H9 (cell line): ENCODE results near the gene FAM83F. TPM values are rescaled to one million over a fixed set of nuclear protein-coding genes. Genes with fewer than 3 reads are reported as not detected.

Experiments
- DNase-seq: peaks from one replicate; pipeline ENCODE4 v3.0.0-alpha.2; 2017
- H2AFZ ChIP-seq: one replicate; pipeline ENCODE4 v1.6.1; 2013; ENCODE audit warnings: mild to moderate bottlenecking, low read length, control low read depth, moderate library complexity
- H2AK5ac ChIP-seq: 2 replicates; pipeline ENCODE4 v1.6.1; 2013; ENCODE audit warnings: low read length, control low read depth, mixed read lengths; ENCODE audit not compliant: insufficient read length
- H2BK120ac ChIP-seq: one replicate; pipeline ENCODE4 v1.6.1; 2013; ENCODE audit warnings: low read depth, mild to moderate bottlenecking, low read length, control low read depth, inconsistent platforms; ENCODE audit not compliant: poor library complexity, severe bottlenecking
- H2BK12ac ChIP-seq: 2 replicates; pipeline ENCODE4 v1.6.1; 2013; ENCODE audit warnings: low read length, control low read depth, mixed read lengths, low read depth; ENCODE audit not compliant: insufficient read length
- H2BK15ac ChIP-seq: 2 replicates; pipeline ENCODE4 v1.6.1; 2013; ENCODE audit warnings: low read depth, low read length, control low read depth
- H2BK20ac ChIP-seq: one replicate; pipeline ENCODE4 v1.6.1; 2013; ENCODE audit warnings: low read depth, mild to moderate bottlenecking, low read length, control low read depth, inconsistent platforms; ENCODE audit not compliant: poor library complexity, severe bottlenecking
- H2BK5ac ChIP-seq: 2 replicates; pipeline ENCODE4 v1.6.1; 2013; ENCODE audit warnings: low read length, control low read depth, mixed read lengths; ENCODE audit not compliant: insufficient read length
- H3K14ac ChIP-seq: 2 replicates; pipeline ENCODE4 v1.6.1; 2013; ENCODE audit warnings: low read length, control low read depth; ENCODE audit not compliant: insufficient read depth
- H3K18ac ChIP-seq: 2 replicates; pipeline ENCODE4 v1.6.1; 2013; ENCODE audit warnings: low read depth, mild to moderate bottlenecking, mixed read lengths, low read length, control low read depth; ENCODE audit not compliant: insufficient read length
- H3K23ac ChIP-seq: 2 replicates; pipeline ENCODE4 v1.6.1; 2013; ENCODE audit warnings: low read length, control low read depth, mixed read lengths, low read depth; ENCODE audit not compliant: insufficient read length
- H3K23me2 ChIP-seq: 2 replicates; pipeline ENCODE4 v1.6.1; 2013; ENCODE audit warnings: low read depth, mild to moderate bottlenecking, mixed read lengths, low read length, control low read depth; ENCODE audit not compliant: insufficient read length, poor library complexity, severe bottlenecking
- H3K27ac ChIP-seq: 2 replicates; pipeline ENCODE4 v1.5.1; 2013; ENCODE audit warnings: low read length, control low read depth, mixed read lengths, low read depth; ENCODE audit not compliant: insufficient read length
- H3K27me3 ChIP-seq: 2 replicates; pipeline ENCODE4 v1.6.1; 2013; ENCODE audit warnings: low read length, control low read depth, inconsistent platforms; ENCODE audit not compliant: insufficient read depth
- H3K4ac ChIP-seq: 2 replicates; pipeline ENCODE4 v1.6.1; 2013; ENCODE audit warnings: low read depth, mild to moderate bottlenecking, control low read depth, inconsistent platforms, low read length, moderate library complexity
- H3K4me1 ChIP-seq: 2 replicates; pipeline ENCODE4 v1.6.1; 2013; ENCODE audit warnings: low read length, control low read depth, inconsistent platforms; ENCODE audit not compliant: insufficient read depth
- H3K4me2 ChIP-seq: 2 replicates; pipeline ENCODE4 v1.6.1; 2013; ENCODE audit warnings: low read length, control low read depth, mixed read lengths; ENCODE audit not compliant: insufficient read length, insufficient read depth
- H3K56ac ChIP-seq: 2 replicates; pipeline ENCODE4 v1.6.1; 2013; ENCODE audit warnings: low read depth, mild to moderate bottlenecking, mixed read lengths, low read length, control low read depth; ENCODE audit not compliant: insufficient read length
- H3K79me1 ChIP-seq: 2 replicates; pipeline ENCODE4 v1.6.1; 2013; ENCODE audit warnings: low read depth, mild to moderate bottlenecking, moderate library complexity, low read length, control low read depth, inconsistent platforms; ENCODE audit not compliant: insufficient read depth, poor library complexity, severe bottlenecking
- H3K79me2 ChIP-seq: 2 replicates; pipeline ENCODE4 v1.6.1; 2013; ENCODE audit warnings: low read length, control low read depth, inconsistent platforms; ENCODE audit not compliant: insufficient read depth
- H3K9ac ChIP-seq: 2 replicates; pipeline ENCODE4 v1.6.1; 2013; ENCODE audit warnings: low read length, control low read depth, mixed read lengths; ENCODE audit not compliant: insufficient read length; ENCODE audit errors: extremely low read depth
- H3K9me3 ChIP-seq: one replicate; pipeline ENCODE4 v1.6.1; 2013; ENCODE audit warnings: low read depth, low read length, inconsistent platforms; ENCODE audit not compliant: control insufficient read depth
- H3T11ph ChIP-seq: one replicate; pipeline ENCODE4 v1.6.1; 2013; ENCODE audit warnings: mild to moderate bottlenecking, low read length, control low read depth, inconsistent platforms
- H4K20me1 ChIP-seq: one replicate; pipeline ENCODE4 v1.6.1; 2013; ENCODE audit not compliant: control insufficient read depth, insufficient read length, insufficient read depth
- H4K5ac ChIP-seq: 2 replicates; pipeline ENCODE4 v1.6.1; 2013; ENCODE audit warnings: low read depth, mild to moderate bottlenecking, mixed read lengths, low read length, control low read depth; ENCODE audit not compliant: insufficient read length
- H4K8ac ChIP-seq: replicated peaks from 2 replicates; pipeline ENCODE4 v1.6.1; 2013; ENCODE audit warnings: low read length, control low read depth, mixed read lengths, low read depth; ENCODE audit not compliant: insufficient read length
- H4K91ac ChIP-seq: 2 replicates; pipeline ENCODE4 v1.6.1; 2013; ENCODE audit warnings: low read depth, mild to moderate bottlenecking, moderate library complexity, mixed read lengths, low read length, control low read depth; ENCODE audit not compliant: insufficient read length
- H3K27ac Mint-ChIP-seq, 3 experiments: 2 replicates in 2 of 3; 3 replicates in 1 of 3; pipeline ENCODE4 v1.8.0; 2020 to 2021; ENCODE audit warnings: mixed read lengths in 3 of 3, mild to moderate bottlenecking in 1 of 3, moderate library complexity in 1 of 3
- H3K27me3 Mint-ChIP-seq: 2 replicates; pipeline ENCODE4 v1.8.0; 2021; ENCODE audit warnings: low read depth, mild to moderate bottlenecking, moderate library complexity, mixed read lengths
- H3K36me3 Mint-ChIP-seq, 3 experiments: 2 replicates in 2 of 3; 3 replicates in 1 of 3; pipeline ENCODE4 v1.8.0; 2020 to 2021; ENCODE audit warnings: low read depth in 3 of 3, mixed read lengths in 3 of 3; ENCODE audit not compliant: insufficient read depth in 1 of 3
- H3K4me1 Mint-ChIP-seq, 2 experiments: 2 replicates each; pipeline ENCODE4 v1.8.0; 2020; ENCODE audit warnings: mixed read lengths in 2 of 2
- H3K4me3 Mint-ChIP-seq, 2 experiments: 2 replicates in 1 of 2; 3 replicates in 1 of 2; pipeline ENCODE4 v1.8.0; 2020 to 2021; ENCODE audit warnings: mild to moderate bottlenecking in 2 of 2, mixed read lengths in 2 of 2, moderate library complexity in 1 of 2
- H3K9me3 Mint-ChIP-seq, 2 experiments: 2 replicates in 1 of 2; 3 replicates in 1 of 2; pipeline ENCODE4 v1.8.0; 2020; ENCODE audit warnings: mild to moderate bottlenecking in 2 of 2, mixed read lengths in 2 of 2, moderate library complexity in 1 of 2
- CTCF ChIP-seq: fragments of 200-600 bp; sonication (generic); conservative IDR thresholded peaks from 3 replicates; pipeline ENCODE4 v1.8.0; 2021; ENCODE audit warnings: antibody characterized with exemption, mild to moderate bottlenecking
- WGBS: extraction: QIAGEN DNeasy Blood & Tissue Kit; methylation state at CpG from one replicate; pipeline ENCODE4 v1.1.7; 2013; ENCODE audit warnings: missing lambda C conversion rate, low lambda C conversion rate, mixed read lengths; ENCODE audit not compliant: insufficient read length; ENCODE audit errors: extremely low coverage; 5-methylcytosine and 5-hydroxymethylcytosine counted together
- total RNA-seq: library from RNA; stranded (reverse); gene quantifications from 2 replicates; pipeline ENCODE4 v1.2.1, GENCODE V29; 2021

FAM83F gene
- total RNA-seq, 1 experiment from 2014 or later: 17.4 TPM

- peaks cover 46% of the 10 kb centered on the region for H3K27me3 Mint-ChIP-seq
These were observed 42.6 kb downstream of the FAM83F start for GRCh38 chr22:40037320-40037719.

More at GRCh38 chr22:40037320-40037719, 42.6 kb downstream of the FAM83F start:
- Histone ChIP-seq H3K9ac (no peak overlapping the region), H2BK20ac (no peak overlapping the region), H4K8ac (no peak overlapping the region), H3K27me3 (no peaks in the 10 kb centered on the region), H3K4ac (no peak overlapping the region), H3K4me1 (no peaks in the 10 kb centered on the region), H3K4me2 (no peak overlapping the region), H3K18ac (no peak overlapping the region), H2BK5ac (no peak overlapping the region), H3K9me3 (no peaks in the 10 kb centered on the region), H3K23ac (no peak overlapping the region), H3K23me2 (no peaks in the 10 kb centered on the region), H2BK15ac (no peak overlapping the region), H3T11ph (no peak overlapping the region), H2BK120ac (no peak overlapping the region), H3K79me1 (no peaks in the 10 kb centered on the region), H4K20me1 (peaks cover 2% of the 10 kb centered on the region), H4K91ac (no peak overlapping the region), H2BK12ac (no peak overlapping the region), H3K79me2 (no peaks in the 10 kb centered on the region), H3K27ac (no peak overlapping the region), H2AFZ (no peak overlapping the region), H4K5ac (no peak overlapping the region), H2AK5ac (no peak overlapping the region), H3K56ac (no peak overlapping the region), H3K14ac (no peak overlapping the region)
- H3K4me3 Mint-ChIP-seq: no peak overlapping the region
- peaks cover 0 to 1% (median 0%) of the 10 kb centered on the region in 3 experiments; a peak in 1 of 7 replicates for H3K36me3 Mint-ChIP-seq
- DNase-seq: no peak
- TF ChIP-seq CTCF: no peak
- no peaks in the 10 kb centered on the region; a peak in 1 of 5 replicates for H3K9me3 Mint-ChIP-seq
- H3K4me1 Mint-ChIP-seq: no peaks in the 10 kb centered on the region
- no peak overlapping the region for H3K27ac Mint-ChIP-seq
- no CpG with 5 or more reads among the region's 3 CpGs for WGBS
